SK-N-SH (cell line): Measurements from ENCODE around the gene GRIN2C. TPM values are rescaled to one million over a fixed set of nuclear protein-coding genes. Genes with fewer than 3 reads are reported as not detected.

Experiments used
- CTCF ChIA-PET: fragments of 300-600, 350-600 bp; formaldehyde crosslinking; extraction: SDS; loops from one replicate; lab custom pipeline; 2021; lab: Yijun Ruan, JAX
- POLR2A ChIA-PET: fragments of 350-600 bp; sonication (Branson Sonifier 250); formaldehyde crosslinking; extraction: SDS; loops from one replicate; lab custom pipeline; 2020; ENCODE audit warnings: antibody characterized with exemption, inconsistent platforms; lab: Yijun Ruan, JAX
- DNase-seq: peaks from one replicate; pipeline ENCODE4 v3.0.0; 2012
- H2AFZ ChIP-seq: fragments of 200-600 bp; sonication (generic); 2 replicates; pipeline ENCODE4 v1.8.1; 2016; ENCODE audit warnings: antibody characterized with exemption, mild to moderate bottlenecking, low read depth
- H3F3A ChIP-seq: fragments of 200-600 bp; sonication (generic); replicated peaks from 2 replicates; pipeline ENCODE3; 2016; ENCODE audit warnings: antibody characterized with exemption, mild to moderate bottlenecking; ENCODE audit not compliant: insufficient read depth
- H3K27ac ChIP-seq, 2 experiments: fragments of 200-500 bp in 1 of 2; fragments of 200-600 bp in 1 of 2; sonication (Bioruptor generic) in 1 of 2; sonication (generic), shearing (Covaris generic) in 1 of 2; 2 replicates each; pipeline versions ENCODE4 v1.5.1 to v1.6.1; 2014 to 2016; ENCODE audit warnings: low read depth in 2 of 2, inconsistent platforms in 1 of 2, low read length in 1 of 2, mild to moderate bottlenecking in 1 of 2, mixed read lengths in 1 of 2
- H3K27me3 ChIP-seq: fragments of 200-600 bp; sonication (generic), shearing (Covaris generic); 2 replicates; pipeline ENCODE4 v1.6.1; 2016; ENCODE audit warnings: mixed run types; ENCODE audit not compliant: insufficient read depth
- H3K36me3 ChIP-seq, 2 experiments: fragments of 200-500 bp in 1 of 2; fragments of 200-600 bp in 1 of 2; sonication (Bioruptor generic) in 1 of 2; sonication (generic) in 1 of 2; replicated peaks in 1 of 2; 2 replicates each; pipeline versions ENCODE3 to v1.5.1; 2014 to 2016; ENCODE audit warnings: low read length in 1 of 2, mild to moderate bottlenecking in 1 of 2; ENCODE audit not compliant: insufficient read depth in 2 of 2, control insufficient read depth in 1 of 2
- H3K4me1 ChIP-seq, 2 experiments: fragments of 200-500 bp in 1 of 2; fragments of 200-600 bp in 1 of 2; sonication (Bioruptor generic) in 1 of 2; sonication (generic), shearing (Covaris generic) in 1 of 2; 2 replicates each; pipeline versions ENCODE4 v1.5.1 to v1.6.1; 2014 to 2016; ENCODE audit warnings: low read depth in 1 of 2, low read length in 1 of 2, mixed run types in 1 of 2; ENCODE audit not compliant: insufficient read depth in 2 of 2, control insufficient read depth in 1 of 2
- H3K4me2 ChIP-seq: fragments of 200-600 bp; sonication (generic), shearing (Covaris generic); 2 replicates; pipeline ENCODE4 v1.6.1; 2017; ENCODE audit warnings: mixed run types
- H3K4me3 ChIP-seq, 2 experiments: fragments of 200-500 bp in 1 of 2; fragments of 200-600 bp in 1 of 2; sonication (Bioruptor generic) in 1 of 2; sonication (generic), shearing (Covaris generic) in 1 of 2; 2 replicates each; pipeline versions ENCODE4 v1.5.1 to v1.8.1; 2014 to 2016; ENCODE audit warnings: low read depth in 2 of 2, inconsistent platforms in 1 of 2, low read length in 1 of 2, mild to moderate bottlenecking in 1 of 2, mixed read lengths in 1 of 2, moderate library complexity in 1 of 2
- H3K79me2 ChIP-seq: fragments of 200-600 bp; sonication (generic); 2 replicates; pipeline ENCODE4 v1.8.1; 2017; ENCODE audit warnings: mild to moderate bottlenecking; ENCODE audit not compliant: insufficient read depth
- H3K9ac ChIP-seq: fragments of 200-600 bp; sonication (generic); 2 replicates; pipeline ENCODE4 v1.6.1; 2017; ENCODE audit warnings: mixed run types
- H3K9me2 ChIP-seq: fragments of 200-600 bp; sonication (generic); 2 replicates; pipeline ENCODE4 v1.6.1; 2017; ENCODE audit warnings: mixed run types
- H3K9me3 ChIP-seq: fragments of 200-600 bp; sonication (generic); 2 replicates; pipeline ENCODE4 v1.6.1; 2017; ENCODE audit warnings: mixed run types, mild to moderate bottlenecking, moderate library complexity
- H4K20me1 ChIP-seq: fragments of 200-600 bp; sonication (generic); 2 replicates; pipeline ENCODE4 v1.6.1; 2017; ENCODE audit warnings: mild to moderate bottlenecking, mixed run types; ENCODE audit not compliant: insufficient read depth
- CTCF ChIP-seq: fragments of 200-600 bp; sonication (generic); IDR thresholded peaks from 2 replicates; pipeline ENCODE4 v1.6.1; 2017; ENCODE audit warnings: antibody characterized with exemption, mild to moderate bottlenecking, moderate library complexity
- IRF3 ChIP-seq: fragments of 150-350 bp; IDR thresholded peaks from 2 replicates; pipeline ENCODE4 v1.6.1; 2016; ENCODE audit warnings: mild to moderate bottlenecking, low read depth, low read length
- MEF2A ChIP-seq: IDR thresholded peaks from 2 replicates; pipeline ENCODE4 v1.4.0; 2012; ENCODE audit warnings: low read depth, borderline replicate concordance
- NFIC ChIP-seq: IDR thresholded peaks from 2 replicates; pipeline ENCODE4 v1.4.0; 2012; ENCODE audit warnings: borderline replicate concordance
- PBX3 ChIP-seq: IDR thresholded peaks from 2 replicates; pipeline ENCODE4; 2012
- RAD21 ChIP-seq: IDR thresholded peaks from 2 replicates; pipeline ENCODE4 v1.6.1; 2012; ENCODE audit warnings: mild to moderate bottlenecking, low read length
- RCOR1 ChIP-seq: fragments of 150-350 bp; IDR thresholded peaks from 2 replicates; pipeline ENCODE4 v1.6.1; 2017; ENCODE audit warnings: antibody characterized with exemption, low read length
- SMC3 ChIP-seq: IDR thresholded peaks from 2 replicates; pipeline ENCODE4 v1.6.1; 2012; ENCODE audit warnings: low read depth, low read length, improper control_type of control experiment
- TCF12 ChIP-seq: IDR thresholded peaks from 2 replicates; pipeline ENCODE4 v1.4.0; 2012
- WGBS: methylation state at CpG from one replicate; pipeline ENCODE4 v1.1.6; 2017; ENCODE audit warnings: low lambda C conversion rate; 5-methylcytosine and 5-hydroxymethylcytosine counted together
- polyA plus RNA-seq, 3 experiments: library from polyadenylated mRNA; depleted of rRNA; stranded (reverse); fragments of >200 nt; gene quantifications; 2 replicates each; pipeline ENCODE4 v1.2.3, GENCODE V29; 2012

GRIN2C gene
- polyA plus RNA-seq, 1 of the 3 experiments (the other 2 are of a cell fraction), result 0.39 TPM

GRCh38 chr17:74836191-74836590, 23.5 kb downstream of the GRIN2C start (continued):
- TF ChIP-seq CTCF (no peak), RCOR1 (no peak)

GRCh38 chr17:74833501-74834377, 25.9 kb downstream of the GRIN2C start:
- H3K4me2 ChIP-seq, result peak overlapping the region; percentile 30; the same call in 1 of the 2 replicates
- no peaks in the 10 kb centered on the region for H3K9me3 ChIP-seq
- peaks cover 0 to 25% of the 10 kb centered on the region in 2 experiments for H3K36me3 ChIP-seq
- no peak overlapping the region for H3K9ac ChIP-seq
- H2AFZ ChIP-seq, result no peak overlapping the region
- no peak overlapping the region for H3K27ac ChIP-seq
- 0 out of 2 replicates have a peak, but pooled peaks cover 3% of the 10 kb centered on the region for H4K20me1 ChIP-seq
- H3K27me3 ChIP-seq, result no peaks in the 10 kb centered on the region
- H3K4me3 ChIP-seq, result no peak overlapping the region
- peaks cover 12 to 15% of the 10 kb centered on the region in 2 experiments; a peak in 3 of 4 replicates for H3K4me1 ChIP-seq
- WGBS, result 66% methylated on average over 16 of the region's 16 CpGs
- ChIA-PET CTCF (interaction anchor here (0.8 to 98.1 kb wide), 8 partner anchors 19 to 176 kb away, joined by 3 to 3869 read pairs (median 4); partner anchors contain the start of genes FDXR, GRIN2C and RAB37), POLR2A (interaction anchor here (0.9 to 1.4 kb wide), 2 partner anchors 9 to 29 kb away, joined by 4 to 5 read pairs; no protein-coding TSS in a partner anchor)
- H3K79me2 ChIP-seq, result no peaks in the 10 kb centered on the region
- peak; percentile 74 for DNase-seq
- H3F3A ChIP-seq, result peaks cover 3% of the 10 kb centered on the region
- TF ChIP-seq IRF3 (no peak), SMC3 (no peak), MEF2A (no peak), NFIC (peak; percentile 70), TCF12 (peak; percentile 41; the same call in 1 of the 2 replicates), PBX3 (peak; percentile 75), RAD21 (no peak)
- H3K9me2 ChIP-seq, result no peaks in the 10 kb centered on the region
